PFSK-1 (cell line): ENCODE measurements around the gene PTH2.

Experiments used
- FOXP2 ChIP-seq: optimal IDR thresholded peaks from 2 replicates; pipeline ENCODE3; 2011; ENCODE audit warnings: borderline replicate concordance, control low read depth, inconsistent platforms; ENCODE audit not compliant: insufficient read depth; ENCODE audit errors: extremely low read length, extremely low read depth
- POLR2AphosphoS5 ChIP-seq: IDR thresholded peaks from 2 replicates; pipeline ENCODE4 v1.6.1; 2012; ENCODE audit warnings: low read depth, mild to moderate bottlenecking, control low read depth, low read length, moderate library complexity
- REST ChIP-seq, 2 experiments: IDR thresholded peaks; 2 replicates each; pipeline versions ENCODE4 v1.6.1 to v1.8.0; 2011 to 2012; ENCODE audit warnings: low read depth in 2 of 2, low read length in 2 of 2, control low read depth in 1 of 2, inconsistent platforms in 1 of 2, mild to moderate bottlenecking in 1 of 2, moderate library complexity in 1 of 2; ENCODE audit not compliant: insufficient read depth in 1 of 2
- SIN3A ChIP-seq: IDR thresholded peaks from 2 replicates; pipeline ENCODE4 v1.6.1; 2012; ENCODE audit warnings: mild to moderate bottlenecking, low read length, moderate library complexity, borderline replicate concordance; ENCODE audit not compliant: insufficient read depth
- TAF1 ChIP-seq: IDR thresholded peaks from 2 replicates; pipeline ENCODE4 v1.6.1; 2012; ENCODE audit warnings: low read length, control low read depth, borderline replicate concordance; ENCODE audit not compliant: insufficient read depth

Gene PTH2

GRCh38 chr19:49391581-49392399, 31.5 kb downstream of the PTH2 start:
- TF ChIP-seq REST (IDR thresholded peaks at IDR 0.05; ENCODE audit: insufficient read depth in 1 of 2, low read depth in 2 of 2, low read length in 2 of 2) (no peak), SIN3A (no peak), TAF1 (no peak), POLR2AphosphoS5 (no peak), FOXP2 (no peak)

GRCh38 chr19:49390929-49391359, 32.3 kb downstream of the PTH2 start:
- TF ChIP-seq POLR2AphosphoS5 (no peak), REST (IDR thresholded peaks at IDR 0.05; ENCODE audit: insufficient read depth in 1 of 2, low read depth in 2 of 2, low read length in 2 of 2) (no peak), SIN3A (no peak), FOXP2 (no peak), TAF1 (no peak)

- TF ChIP-seq FOXP2, result peak; percentile 60
- TF ChIP-seq REST (IDR thresholded peaks at IDR 0.05; ENCODE audit: insufficient read depth in 1 of 2, low read depth in 2 of 2, low read length in 2 of 2), result no peak
Measured at GRCh38 chr19:49390131-49390928, 32.9 kb downstream of the PTH2 start.

GRCh38 chr19:49389406-49389805, 33.8 kb downstream of the PTH2 start:
- TF ChIP-seq REST (IDR thresholded peaks at IDR 0.05; ENCODE audit: insufficient read depth in 1 of 2, low read depth in 2 of 2, low read length in 2 of 2) (no peak), POLR2AphosphoS5 (no peak), FOXP2 (no peak), TAF1 (no peak), SIN3A (no peak)
